Measurements from ENCODE around the gene SULT1E1. TPM values are rescaled to one million over a fixed set of nuclear protein-coding genes. Genes with fewer than 3 reads are reported as not detected.
"Not testable (repeated sequence)": the region's sequence is repeated elsewhere in the genome, so short reads cannot be mapped to it uniquely, and the experiment has no call there.

SULT1E1 gene
- total RNA-seq, 4 donors from 2014 or later: not detected

- 92% methylated on average over 2 of the region's 2 CpGs for WGBS
- TF ChIP-seq POLR2A (IDR thresholded peaks at IDR 0.05; ENCODE audit: low read depth): no peak
- no peak for TF ChIP-seq POLR2AphosphoS5 (IDR thresholded peaks at IDR 0.05)
- TF ChIP-seq CTCF (IDR thresholded peaks at IDR 0.05): no peak
- no peak for TF ChIP-seq EP300 (IDR thresholded peaks at IDR 0.05)
- Histone ChIP-seq H3K4me3 (no peak overlapping the region), H3K9me3 (no peaks in the 10 kb centered on the region), H3K27ac (replicated peaks in 1 of 4) (no peak overlapping the region), H3K4me1 (peaks cover 0 to 4% (median 0%) of the 10 kb centered on the region in 4 donors), H3K27me3 (no peaks in the 10 kb centered on the region), H3K36me3 (no peaks in the 10 kb centered on the region)
- DNase-seq (ENCODE audit: extremely low spot score): no peak
- intact Hi-C loops (cut with DNase I): no loop called here
Measured at GRCh38 chr4:69829678-69830077, 30.3 kb downstream of the SULT1E1 start.

GRCh38 chr4:69828828-69829227 is 31.1 kb downstream of the SULT1E1 start:
- no peaks in the 10 kb centered on the region for H3K27me3 ChIP-seq
- H3K36me3 ChIP-seq: no peaks in the 10 kb centered on the region
- TF ChIP-seq EP300 (IDR thresholded peaks at IDR 0.05) (no peak), POLR2A (IDR thresholded peaks at IDR 0.05; ENCODE audit: low read depth) (no peak), CTCF (IDR thresholded peaks at IDR 0.05) (no peak), POLR2AphosphoS5 (IDR thresholded peaks at IDR 0.05) (no peak)
- no peak overlapping the region for H3K4me3 ChIP-seq
- peaks cover 0 to 4% (median 0%) of the 10 kb centered on the region in 4 donors for H3K4me1 ChIP-seq
- no peaks in the 10 kb centered on the region for H3K9me3 ChIP-seq
- DNase-seq (ENCODE audit: extremely low spot score): no peak
- intact Hi-C loops (cut with DNase I): no loop called here
- H3K27ac ChIP-seq (replicated peaks in 1 of 4): no peak overlapping the region
- 71% methylated on average over 3 of the region's 3 CpGs for WGBS

- H3K36me3 ChIP-seq; H3K27ac ChIP-seq (replicated peaks in 1 of 4); H3K4me1 ChIP-seq; H3K27me3 ChIP-seq; H3K9me3 ChIP-seq; H3K4me3 ChIP-seq; intact Hi-C loops (cut with DNase I); DNase-seq (ENCODE audit: extremely low spot score): not testable (repeated sequence)
- 64% methylated on average over 8 of the region's 8 CpGs for WGBS
Measured at GRCh38 chr4:69825056-69825455, 34.9 kb downstream of the SULT1E1 start.

GRCh38 chr4:69823481-69824186 is 36.3 kb downstream of the SULT1E1 start:
- no peak for TF ChIP-seq POLR2AphosphoS5 (IDR thresholded peaks at IDR 0.05)
- no peak for TF ChIP-seq EP300 (IDR thresholded peaks at IDR 0.05)
- TF ChIP-seq POLR2A (IDR thresholded peaks at IDR 0.05; ENCODE audit: low read depth): no peak
- no peak for TF ChIP-seq CTCF (IDR thresholded peaks at IDR 0.05)
- Histone ChIP-seq H3K27ac (replicated peaks in 1 of 4) (no peak overlapping the region), H3K4me3 (no peak overlapping the region), H3K36me3 (no peaks in the 10 kb centered on the region), H3K9me3 (no peaks in the 10 kb centered on the region), H3K27me3 (no peaks in the 10 kb centered on the region), H3K4me1 (no peaks in the 10 kb centered on the region)
- WGBS: 65% methylated on average over 8 of the region's 8 CpGs
- intact Hi-C loops (cut with DNase I): no loop called here
- DNase-seq (ENCODE audit: extremely low spot score): no peak

GRCh38 chr4:69823048-69823447 is 36.9 kb downstream of the SULT1E1 start:
- Histone ChIP-seq H3K4me1 (no peaks in the 10 kb centered on the region), H3K36me3 (no peaks in the 10 kb centered on the region), H3K9me3 (no peaks in the 10 kb centered on the region), H3K27me3 (no peaks in the 10 kb centered on the region), H3K27ac (replicated peaks in 1 of 4) (no peak overlapping the region), H3K4me3 (no peak overlapping the region)
- 63% methylated on average over 4 of the region's 4 CpGs for WGBS
- TF ChIP-seq CTCF (IDR thresholded peaks at IDR 0.05) (no peak), POLR2AphosphoS5 (IDR thresholded peaks at IDR 0.05) (no peak), EP300 (IDR thresholded peaks at IDR 0.05) (no peak), POLR2A (IDR thresholded peaks at IDR 0.05; ENCODE audit: low read depth) (no peak)
- no peak for DNase-seq (ENCODE audit: extremely low spot score)
- intact Hi-C loops (cut with DNase I): no loop called here
